ENCODE data around the gene TFCP2L1.

DNA sequence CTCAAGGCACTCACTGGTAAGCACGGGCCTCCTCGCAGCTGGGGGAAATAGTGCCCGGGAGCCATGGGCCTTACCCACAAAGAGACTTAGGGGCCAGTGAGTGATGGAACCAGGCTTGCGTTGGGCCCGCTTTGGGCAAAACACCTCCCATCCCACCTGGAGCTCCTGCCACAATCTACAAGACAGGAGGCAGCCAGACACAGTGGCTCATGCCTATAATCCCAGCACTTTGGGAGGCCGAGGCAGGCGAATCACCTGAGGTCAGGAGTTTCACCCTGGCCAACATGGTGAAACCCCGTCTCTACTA lies 88.2 kb downstream of the TFCP2L1 start:
- TF ChIP-seq CTCF (IDR thresholded peaks at IDR 0.05), result no peak
- no peak for TF ChIP-seq POLR2A (IDR thresholded peaks at IDR 0.05)
